ENCODE data around the gene COL4A1.

COL4A1 gene

DNA sequence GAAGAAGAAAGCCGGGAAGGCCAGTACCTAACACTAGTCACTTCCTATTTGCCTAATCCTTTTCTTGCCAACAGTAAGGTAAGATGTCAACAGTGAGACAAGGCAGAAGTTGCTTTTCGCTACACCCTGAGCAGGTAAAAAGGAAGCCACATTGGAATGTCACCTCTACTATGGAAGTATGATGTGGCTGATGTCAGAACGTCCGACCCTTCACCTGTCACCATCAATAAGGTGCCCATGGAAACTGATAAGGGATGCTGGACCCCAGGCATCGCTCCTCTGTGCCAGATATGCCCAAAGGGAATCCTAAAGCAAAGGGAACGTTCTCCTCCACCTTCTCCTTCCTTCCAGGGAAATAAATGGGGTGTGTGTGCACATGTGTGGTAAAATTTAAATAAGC is 34.3 kb downstream of the COL4A1 start:
- DNase-seq = no peak

DNA sequence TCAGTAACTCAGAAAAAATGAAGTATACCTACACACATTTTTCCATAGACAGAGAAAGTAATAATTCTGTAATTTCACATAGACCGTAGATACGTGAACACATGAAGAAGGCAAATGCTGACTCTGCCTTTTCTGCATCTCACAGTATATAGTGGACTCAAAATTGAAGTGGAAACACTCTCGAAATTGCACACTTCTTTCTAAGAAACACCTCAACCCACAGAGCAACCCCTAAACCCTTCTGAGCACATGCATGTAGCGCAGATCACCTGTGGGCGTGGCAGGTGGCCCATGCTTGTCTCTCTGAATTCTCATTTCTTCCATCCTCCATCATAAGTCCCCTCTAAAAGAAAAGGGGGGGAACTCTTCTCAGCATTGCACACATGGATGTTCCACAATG is 34.7 kb downstream of the COL4A1 start:
- DNase-seq = no peak

DNA sequence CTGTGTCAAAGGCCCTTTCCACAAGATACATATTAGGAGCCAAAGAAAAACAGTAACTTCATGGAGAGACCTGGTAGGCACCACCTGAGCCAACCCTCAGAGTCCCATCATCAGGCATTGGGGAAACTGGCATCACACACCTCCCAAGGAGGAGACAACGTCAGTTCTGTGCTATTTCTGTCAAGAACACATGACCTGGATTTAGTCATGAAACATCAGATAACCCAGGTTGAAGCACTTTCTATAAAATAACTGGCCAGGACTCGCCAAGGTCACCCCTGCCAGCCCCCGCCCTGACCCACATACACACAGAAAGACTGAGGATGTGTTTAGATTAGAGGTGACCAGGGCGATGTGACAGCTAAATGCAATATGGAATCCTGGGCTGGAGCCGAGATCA is 35.6 kb downstream of the COL4A1 start:
- DNase-seq = no peak

DNA sequence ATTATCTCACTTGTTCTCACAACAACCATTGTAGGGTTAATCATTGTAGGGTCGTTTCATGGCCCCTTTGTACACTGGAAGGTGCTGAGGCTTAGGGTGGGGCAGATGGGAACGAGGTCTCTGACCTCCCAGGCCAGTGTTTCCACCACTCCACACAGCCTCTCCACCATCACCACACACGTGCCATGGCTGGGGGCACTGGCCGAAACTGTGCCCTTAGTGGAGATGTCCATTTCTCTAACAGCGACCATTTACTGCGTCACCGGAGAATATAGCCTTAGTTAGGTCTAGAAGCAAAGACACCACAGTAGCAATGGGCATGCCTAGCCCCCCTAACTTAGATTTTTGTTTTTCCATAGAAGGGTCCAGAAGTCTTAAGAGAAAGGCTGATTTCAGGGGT is 36.5 kb downstream of the COL4A1 start:
- no peak for DNase-seq

DNA sequence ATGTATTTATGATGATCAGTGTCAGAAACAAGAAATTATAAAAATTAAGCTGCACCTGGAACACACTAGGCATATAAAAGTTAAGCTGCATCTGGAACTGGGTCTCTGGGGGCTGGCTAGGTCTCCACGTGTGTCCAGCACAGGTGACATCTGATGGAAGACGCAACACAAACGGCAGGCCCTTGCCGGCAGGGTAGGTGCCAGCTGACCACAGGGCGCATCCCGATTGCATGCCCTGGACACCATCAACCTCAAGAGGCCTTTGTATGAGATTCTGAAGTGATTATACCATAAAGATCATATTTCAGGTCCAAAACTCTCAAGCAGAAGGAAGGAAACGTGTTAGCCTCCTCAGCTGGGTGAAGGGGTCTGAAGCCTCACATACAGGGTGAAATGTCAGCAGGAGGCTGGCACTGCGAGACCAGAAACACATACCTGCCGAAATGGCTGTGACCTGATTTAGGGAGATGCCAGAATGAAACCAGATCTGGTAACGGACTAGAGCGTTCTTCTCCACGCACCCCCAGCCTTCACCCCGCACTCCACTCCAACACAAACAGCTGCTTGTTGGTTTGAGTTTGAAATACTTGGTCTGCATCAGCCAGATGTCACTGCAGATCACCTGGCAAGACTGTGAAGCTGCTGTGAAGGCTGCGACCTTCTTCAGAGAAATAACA is 37.3 kb downstream of the COL4A1 start:
- DNase-seq = no peak

DNA sequence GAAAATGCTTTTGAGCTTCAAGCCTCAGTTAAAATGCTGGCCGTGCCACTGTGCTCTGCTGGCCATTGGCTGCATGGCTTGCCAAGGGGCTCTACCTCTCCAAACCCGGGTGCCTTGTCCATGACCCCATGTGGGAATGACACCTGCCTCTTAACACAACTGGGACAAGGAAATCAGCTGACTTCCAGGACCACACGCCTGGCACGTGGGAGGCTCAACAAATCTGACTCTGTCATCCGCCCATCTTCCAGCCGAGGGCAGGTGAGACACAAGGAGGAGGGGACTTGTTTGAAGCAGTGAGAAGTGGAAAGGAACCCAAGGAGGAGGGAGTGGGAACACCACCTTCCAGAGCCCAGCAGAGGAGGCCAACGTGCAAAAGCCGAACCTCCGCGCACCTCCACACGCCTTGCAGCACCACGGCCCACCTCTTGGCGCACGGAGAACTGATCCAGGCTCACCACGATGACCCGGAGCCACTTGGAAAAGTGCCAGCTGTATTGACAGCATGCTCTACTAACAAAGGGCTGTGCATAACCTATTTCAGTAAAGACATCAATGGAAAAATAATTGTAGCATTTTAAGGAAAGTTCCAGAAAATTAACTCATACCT is 38.3 kb downstream of the COL4A1 start:
- DNase-seq = no peak

DNA sequence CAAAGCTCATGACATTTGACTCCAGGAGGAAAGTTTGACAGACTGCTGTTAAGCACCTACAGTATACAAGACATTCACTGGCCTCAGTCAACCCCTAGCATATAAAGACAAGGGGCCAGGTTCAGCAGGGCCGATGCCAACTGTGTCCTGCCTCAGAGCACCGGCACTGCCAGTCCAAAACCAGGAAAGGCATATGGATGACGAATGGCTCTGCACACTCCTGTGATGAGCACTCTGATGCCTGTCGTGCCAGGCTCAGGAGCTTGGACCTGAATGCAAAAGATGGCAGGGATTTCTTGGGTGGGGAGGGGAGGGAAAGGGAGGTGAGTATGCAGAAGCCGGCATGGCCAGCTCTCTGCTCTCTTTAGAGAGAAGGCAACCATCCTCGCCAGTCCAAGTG is 38.9 kb downstream of the COL4A1 start:
- no peak for DNase-seq

DNA sequence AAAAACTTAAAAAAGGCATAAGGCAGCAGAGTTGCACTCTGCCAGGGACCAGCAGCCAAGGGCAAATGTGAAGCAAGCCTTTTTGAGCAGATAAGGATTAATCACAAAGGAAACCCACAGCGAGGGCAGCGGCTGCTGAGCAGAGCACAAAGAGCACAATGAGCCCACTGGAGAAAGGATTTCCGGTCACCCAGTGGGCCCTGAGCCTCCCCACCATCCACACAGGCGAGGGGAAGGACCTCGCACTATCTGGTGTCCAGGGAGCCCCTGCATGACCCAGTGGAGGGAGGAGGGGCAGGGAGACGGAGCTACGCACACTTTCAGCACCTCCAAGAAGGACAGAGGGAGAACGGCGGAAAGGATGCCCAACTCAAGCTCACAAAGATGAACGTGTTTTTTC is 40.0 kb downstream of the COL4A1 start:
- DNase-seq = no peak

DNA sequence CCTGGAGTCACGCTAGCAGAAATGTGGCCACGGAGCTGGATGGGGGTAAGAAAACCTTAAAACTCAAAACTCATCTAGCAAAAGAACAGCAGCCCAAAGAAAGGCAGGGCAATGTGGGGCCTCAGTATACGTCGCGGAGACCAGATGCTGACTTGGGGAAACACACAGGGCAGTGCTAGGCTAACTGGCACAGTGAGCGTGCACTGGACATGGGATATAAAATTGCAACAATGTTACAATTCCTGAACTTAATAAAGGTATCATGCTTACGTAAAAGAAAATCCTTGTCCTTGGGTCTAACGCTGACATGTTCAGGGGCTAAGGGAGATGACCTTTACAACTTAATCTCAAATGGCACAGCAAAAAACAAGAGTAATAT is 40.5 kb downstream of the COL4A1 start:
- DNase-seq = no peak

DNA sequence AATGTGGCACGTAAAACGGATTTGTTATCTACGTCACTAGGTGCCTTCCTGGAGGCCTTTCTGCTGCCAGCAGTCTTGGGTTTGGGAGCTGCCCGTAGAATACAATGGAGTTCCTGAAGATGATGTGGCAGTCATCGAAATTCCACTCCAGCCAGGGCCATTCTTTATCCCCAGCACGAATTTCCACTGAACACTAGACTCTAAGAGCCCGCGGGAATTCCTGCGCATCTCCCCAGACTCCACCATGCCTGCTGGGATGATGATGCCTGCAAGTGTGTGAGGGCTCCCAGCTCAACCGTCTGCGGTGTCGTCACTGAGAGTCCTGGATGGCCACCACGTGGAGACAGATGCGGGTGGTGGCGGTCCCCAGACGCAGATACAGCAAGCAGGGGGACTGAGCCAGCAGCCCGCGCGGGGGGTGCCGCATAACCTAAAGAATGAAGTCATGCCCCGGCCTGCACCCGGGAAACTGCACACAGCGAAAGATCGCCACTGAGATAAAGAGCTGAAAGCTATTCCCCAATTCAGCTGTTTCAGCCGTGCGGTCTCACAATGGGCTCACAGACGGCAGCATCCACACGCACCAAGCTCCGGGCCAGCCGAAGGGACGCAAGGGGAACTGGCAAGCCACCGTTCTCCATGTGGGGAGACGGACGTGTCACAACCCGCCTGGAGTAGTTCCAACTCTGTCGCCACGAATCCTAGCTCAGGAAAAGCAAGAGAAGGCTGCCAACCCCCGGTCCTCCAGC is 41.1 kb downstream of the COL4A1 start:
- no peak for DNase-seq

DNA sequence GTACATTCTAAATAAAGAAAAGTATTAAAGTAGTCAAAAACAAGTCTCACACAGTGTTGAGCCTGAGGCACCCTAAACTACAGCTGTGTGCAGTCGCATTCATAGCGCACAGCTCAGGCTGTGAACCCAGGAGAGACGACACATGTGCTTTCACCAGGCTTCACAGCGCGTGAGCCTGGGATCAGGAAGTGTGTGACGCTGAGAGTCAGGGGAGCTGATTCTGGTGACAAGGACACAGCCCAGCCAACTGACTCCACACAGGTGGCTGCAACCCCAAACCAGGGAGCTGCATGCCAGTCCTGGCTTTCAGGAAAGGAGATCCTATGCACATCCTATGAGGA is 41.6 kb downstream of the COL4A1 start:
- no peak for DNase-seq

DNA sequence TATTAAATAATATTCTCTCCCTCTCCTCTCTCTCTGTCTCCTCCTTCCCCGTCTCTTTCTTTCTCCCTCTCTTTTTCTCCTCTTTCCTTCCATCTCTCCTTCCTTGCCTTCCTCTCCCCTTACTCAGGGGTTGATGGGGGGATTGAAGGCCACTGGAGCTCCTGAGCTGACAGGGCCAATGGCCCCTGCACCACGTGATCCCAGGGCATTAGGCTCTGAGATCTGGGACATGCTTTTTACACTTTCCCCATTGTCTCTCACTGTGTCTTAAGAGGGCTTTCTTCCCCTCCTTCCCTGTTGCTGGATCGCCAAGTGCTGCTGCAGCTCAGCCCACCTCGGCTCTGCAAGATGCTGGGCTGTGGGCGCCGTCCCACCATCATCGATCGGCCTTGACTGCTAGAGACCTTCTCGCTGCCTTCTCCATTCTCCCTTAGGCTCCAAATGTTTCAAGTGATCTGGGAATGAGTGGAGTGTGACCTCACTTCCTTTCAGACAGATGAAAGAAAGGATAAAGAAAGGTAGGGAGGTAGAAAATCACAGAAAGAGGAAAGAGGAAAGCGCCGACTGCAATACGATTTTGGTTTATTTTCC is 42.2 kb downstream of the COL4A1 start:
- DNase-seq = no peak

DNA sequence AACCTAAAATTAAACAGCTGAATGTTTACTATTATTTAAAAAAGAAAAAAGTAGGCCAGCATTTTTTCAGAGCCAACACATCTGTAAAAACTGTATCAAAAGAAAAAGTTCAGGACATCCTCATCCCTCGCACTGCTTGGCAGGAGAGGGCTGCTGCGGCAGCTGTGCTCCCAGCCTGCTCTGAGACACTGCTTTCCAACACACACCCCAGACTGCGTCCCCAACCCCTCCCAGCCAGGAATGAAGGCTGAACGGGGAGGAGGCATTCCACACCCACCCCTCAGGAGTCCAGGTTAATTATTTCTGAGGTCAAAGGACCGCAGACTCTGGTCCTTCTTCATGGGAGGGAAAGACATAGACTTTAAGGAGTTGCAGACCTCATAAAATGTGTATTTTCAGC is 43.1 kb downstream of the COL4A1 start:
- no peak for DNase-seq

DNA sequence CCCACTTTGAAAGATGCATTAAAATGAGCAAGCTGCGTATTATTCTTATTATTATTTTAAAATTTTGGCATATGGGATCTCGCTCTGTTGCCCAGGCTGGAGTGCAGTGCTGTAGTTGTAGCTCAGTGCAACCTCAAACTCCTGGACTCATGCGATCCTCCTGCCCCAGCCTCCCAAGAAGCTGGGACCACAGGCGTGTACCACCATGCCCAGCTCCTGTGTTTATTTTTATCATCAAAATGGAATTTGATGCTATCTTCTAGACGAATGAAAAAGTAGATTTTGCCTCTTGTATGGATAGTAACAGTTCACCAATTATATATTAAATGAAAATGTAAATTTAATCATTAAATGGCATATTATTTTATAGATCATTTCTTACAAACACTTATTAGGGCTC is 43.6 kb downstream of the COL4A1 start:
- DNase-seq = no peak

DNA sequence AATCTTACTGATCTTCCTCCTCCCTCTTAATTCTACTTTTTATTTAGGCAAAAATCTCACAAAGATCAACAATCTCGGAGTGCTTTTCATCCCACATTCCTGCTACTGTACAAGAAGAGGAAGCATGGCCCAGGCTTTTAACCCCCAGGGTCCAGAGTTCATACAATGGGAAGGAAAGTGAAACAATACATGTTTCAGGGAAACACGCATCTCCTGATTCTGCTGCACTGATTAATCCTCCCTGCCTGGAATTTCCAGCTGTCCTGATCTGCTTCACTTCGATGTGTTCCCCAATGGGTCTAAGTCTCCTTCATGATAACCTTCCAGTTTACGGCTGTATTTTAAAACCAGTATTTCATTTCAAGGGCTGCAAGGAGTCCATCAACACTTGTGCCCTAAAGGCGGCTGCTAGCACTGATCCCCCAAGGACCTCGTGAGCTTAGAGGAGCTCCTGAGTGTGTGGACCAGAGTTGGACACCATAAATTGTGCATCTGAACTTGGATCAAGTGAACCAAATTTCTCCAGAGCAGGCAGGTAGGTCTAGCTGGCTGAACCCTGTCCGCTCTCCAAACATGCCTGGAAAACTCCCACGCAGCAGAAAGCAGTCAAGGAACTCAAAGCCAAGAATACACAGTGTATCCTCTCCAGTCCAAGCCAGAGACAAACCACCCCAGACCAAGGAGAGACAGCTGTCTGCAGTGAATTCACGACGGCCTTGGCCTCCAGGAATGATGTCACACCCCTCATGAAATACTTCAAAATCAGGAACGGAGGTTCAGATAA is 44.3 kb downstream of the COL4A1 start:
- no peak for DNase-seq

DNA sequence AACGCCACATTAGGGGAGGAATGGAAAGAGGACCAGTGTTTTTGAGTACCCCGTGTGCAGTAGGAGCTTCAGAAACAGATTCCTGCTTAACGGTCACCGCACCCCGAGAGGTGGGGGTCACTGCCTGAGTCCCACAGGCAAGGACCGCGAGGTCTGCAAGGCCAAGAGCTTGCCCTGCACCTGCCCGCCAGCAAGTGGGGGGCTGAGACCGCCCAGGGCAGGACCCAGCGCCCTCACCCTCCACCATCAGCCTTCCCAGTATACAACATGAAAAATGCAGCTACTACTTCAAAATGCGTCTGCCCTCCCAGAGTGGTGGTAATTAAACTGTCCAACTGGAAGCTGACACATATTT is 44.9 kb downstream of the COL4A1 start:
- no peak for DNase-seq

DNA sequence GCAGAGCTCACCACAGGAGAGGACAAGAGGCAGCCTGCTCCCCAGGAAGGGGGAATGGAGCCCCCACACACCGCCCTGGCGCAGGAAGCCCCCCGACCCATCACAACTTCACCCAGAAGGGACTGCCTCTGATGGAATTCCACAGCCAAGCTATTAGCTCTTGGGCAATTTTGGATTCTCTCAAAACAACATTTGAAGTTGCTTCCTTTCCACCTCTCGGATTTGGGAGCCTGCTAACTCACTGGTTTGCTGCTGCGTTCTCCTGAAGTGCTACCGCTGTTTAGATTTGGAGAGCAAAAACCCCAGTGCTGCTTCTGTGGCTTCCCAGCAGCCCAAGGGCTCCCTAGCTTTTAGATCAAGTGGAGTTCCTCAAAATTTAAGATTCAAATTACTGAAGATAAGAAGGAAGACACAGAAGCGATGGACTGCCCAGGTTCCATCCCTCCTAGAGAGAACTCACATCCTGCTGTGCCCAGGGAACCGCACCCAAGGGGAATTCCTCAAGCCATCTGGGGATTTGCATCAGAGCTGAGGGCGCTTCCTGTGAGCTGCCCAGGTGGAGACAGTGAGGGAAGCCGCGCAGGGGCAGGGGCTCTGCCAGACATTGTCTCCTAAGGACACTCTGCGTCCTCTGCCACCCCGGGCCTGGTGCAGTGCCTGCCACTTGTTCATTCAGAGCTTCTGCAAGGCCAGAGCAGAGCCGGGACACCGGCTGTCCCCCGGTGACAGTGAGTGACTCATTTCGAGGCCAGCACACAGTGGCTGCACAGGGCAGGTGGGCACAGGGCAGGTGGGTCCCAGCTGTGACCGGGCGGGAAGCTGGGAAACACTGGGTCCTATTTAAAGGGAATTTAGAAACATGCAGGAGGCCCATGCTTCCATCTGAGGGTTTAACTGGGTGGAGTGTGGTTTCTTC is 45.5 kb downstream of the COL4A1 start:
- no peak for DNase-seq

DNA sequence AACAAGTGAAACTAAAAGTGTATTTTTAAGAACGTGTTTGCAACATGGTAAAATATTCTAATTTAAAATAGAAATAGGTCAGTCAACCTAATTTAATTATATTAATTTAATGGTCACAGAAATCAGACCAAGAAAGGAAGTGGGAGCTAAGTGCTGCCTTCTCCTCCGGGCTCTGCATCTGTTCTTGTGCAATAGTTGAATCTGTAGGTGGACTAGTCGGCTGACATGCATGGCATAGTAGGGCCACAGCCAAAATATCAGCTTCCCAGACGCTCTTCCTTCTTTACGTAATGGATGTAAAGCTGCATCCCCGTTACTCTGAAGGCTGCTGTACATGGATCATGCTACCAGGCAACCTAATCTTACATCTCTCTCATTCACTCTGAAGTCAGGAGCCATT is 47.3 kb downstream of the COL4A1 start:
- no peak for DNase-seq

DNA sequence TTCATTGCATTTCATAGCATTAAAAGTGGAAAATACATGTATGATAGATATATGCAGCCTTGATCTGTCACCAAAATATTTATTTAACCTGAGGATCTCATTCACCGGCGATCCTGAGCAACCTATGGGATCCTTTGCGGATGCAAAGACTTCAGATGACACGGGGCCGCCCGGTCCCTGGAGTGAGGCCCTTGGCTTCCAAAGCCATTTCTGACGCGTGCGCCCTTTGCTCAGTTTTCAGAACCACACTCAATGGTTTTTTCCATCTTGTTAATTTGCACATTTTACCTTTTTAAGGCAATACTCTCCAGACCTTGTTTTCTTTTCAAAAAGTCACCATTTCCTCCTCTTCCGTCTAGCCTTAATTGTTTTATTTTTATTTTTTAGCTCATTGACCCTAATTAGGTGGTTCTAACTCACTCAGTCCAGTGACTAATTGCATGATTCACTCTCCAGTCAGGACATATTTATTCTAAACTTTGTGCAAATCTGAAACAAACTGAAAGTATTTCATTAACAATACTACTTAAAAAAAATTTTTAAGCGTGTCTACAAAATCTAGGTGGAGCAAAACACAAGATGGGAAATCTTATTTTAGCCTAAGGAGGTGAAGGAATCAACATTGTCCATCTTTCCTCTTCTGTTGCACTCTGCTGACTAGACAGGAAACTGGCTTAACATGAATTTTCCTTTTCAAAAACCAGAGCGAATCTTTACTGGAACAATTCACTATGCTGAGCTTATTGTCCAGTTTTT is 47.9 kb downstream of the COL4A1 start:
- no peak for DNase-seq

DNA sequence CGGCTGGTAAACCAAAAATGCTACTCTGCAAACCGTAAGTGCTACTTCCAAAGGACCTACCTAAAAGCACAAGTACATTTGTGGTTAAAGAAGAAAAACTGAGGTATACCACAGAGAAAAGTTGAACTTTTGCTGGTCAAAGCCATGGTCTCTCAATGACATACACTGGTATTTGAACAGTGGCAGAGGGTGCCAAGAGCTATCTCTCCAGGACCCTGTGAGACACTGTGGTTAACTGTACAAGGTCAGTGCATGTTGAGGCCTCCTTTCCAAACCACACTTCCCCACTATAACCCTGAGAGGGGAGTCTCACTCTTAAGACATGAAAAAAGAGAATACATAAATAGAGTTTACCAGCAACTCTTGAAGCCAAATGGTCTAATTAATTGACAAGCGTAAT is 49.5 kb downstream of the COL4A1 start:
- DNase-seq = no peak

DNA sequence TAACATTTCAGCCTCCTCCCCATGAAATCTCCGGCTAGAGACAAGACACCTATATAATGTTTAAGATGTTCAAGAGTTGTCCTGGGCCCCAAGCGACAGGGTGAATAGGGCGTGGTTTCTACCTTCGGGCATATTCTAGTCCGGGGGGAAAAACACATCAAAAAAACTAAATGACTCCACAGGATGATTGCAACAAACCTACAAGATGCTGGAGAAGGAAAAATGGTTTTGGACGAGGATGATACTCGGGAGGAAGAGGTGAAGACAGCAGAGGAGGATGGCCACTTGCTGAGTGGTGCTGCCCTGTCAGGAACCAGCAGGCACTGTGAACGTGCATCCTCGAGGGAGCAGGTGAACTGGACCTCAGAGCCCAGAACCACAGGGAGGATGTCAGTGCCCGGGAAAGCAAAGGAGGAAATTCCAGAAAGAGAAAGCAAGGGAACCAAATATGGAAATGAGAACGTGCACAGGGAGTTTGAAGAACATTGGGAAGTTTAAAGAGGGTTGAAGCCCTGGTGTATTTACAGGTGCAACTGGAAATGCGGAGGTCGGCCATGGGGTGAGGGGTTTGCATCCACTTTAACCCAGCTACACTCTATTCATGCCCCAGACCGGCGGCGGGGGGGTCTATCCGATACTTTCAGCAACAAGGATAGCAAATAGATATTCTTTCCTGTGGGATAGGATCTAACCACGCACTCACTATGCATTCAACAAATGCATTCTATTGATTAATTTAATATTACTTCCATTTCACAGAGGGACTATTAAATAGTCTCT is 50.6 kb downstream of the COL4A1 start:
- DNase-seq = no peak

Measured in inflammatory macrophage treated with lipopolysaccharide for 4 hours (primary cell).